ENCODE measurements around the gene CLBA1.

Gene CLBA1

GRCh38 chr14:104980611-104981531 lies 4.7 kb upstream of the CLBA1 start:
- no peak for DNase-seq

GRCh38 chr14:104981699-104982541 lies 3.7 kb upstream of the CLBA1 start:
- no peak for DNase-seq

- DNase-seq = no peak
These were observed 2.9 kb upstream of the CLBA1 start for GRCh38 chr14:104982548-104983230.

GRCh38 chr14:104983231-104983721 lies 2.3 kb upstream of the CLBA1 start:
- no peak for DNase-seq

- no peak for DNase-seq
These were observed 1.3 kb upstream of the CLBA1 start for GRCh38 chr14:104984056-104984894.

- no peak for DNase-seq
These were observed 1.0 kb downstream of the CLBA1 start for GRCh38 chr14:104986487-104987164.

GRCh38 chr14:104989236-104989950 lies 3.8 kb downstream of the CLBA1 start:
- no peak for DNase-seq

GRCh38 chr14:104989951-104990303 lies 4.3 kb downstream of the CLBA1 start:
- no peak for DNase-seq

- DNase-seq = no peak
These were observed 6.3 kb downstream of the CLBA1 start for GRCh38 chr14:104991896-104992230.

- DNase-seq = no peak
These were observed 6.9 kb downstream of the CLBA1 start for GRCh38 chr14:104992501-104992900.

- DNase-seq = no peak
These were observed 7.7 kb downstream of the CLBA1 start for GRCh38 chr14:104993306-104993705.

- no peak for DNase-seq
These were observed 8.4 kb downstream of the CLBA1 start for GRCh38 chr14:104993808-104994591.

GRCh38 chr14:104994978-104995377 lies 9.4 kb downstream of the CLBA1 start:
- no peak for DNase-seq

GRCh38 chr14:104996032-104996431 lies 10.4 kb downstream of the CLBA1 start:
- no peak for DNase-seq

- DNase-seq = no peak
These were observed 10.9 kb downstream of the CLBA1 start for GRCh38 chr14:104996483-104996882.

- no peak for DNase-seq
These were observed 13.2 kb downstream of the CLBA1 start for GRCh38 chr14:104998801-104999200.

- DNase-seq = no peak
These were observed 13.8 kb downstream of the CLBA1 start for GRCh38 chr14:104999361-104999760.

GRCh38 chr14:105005329-105005928 lies 19.8 kb downstream of the CLBA1 start:
- DNase-seq = no peak

Data from activated gamma-delta T cell (primary cell).